ENCODE measurements around the gene ERCC6L.
A peak's percentile ranks its signal among the peaks of the same experiment; 100 is the strongest.

Gene ERCC6L, protein sequence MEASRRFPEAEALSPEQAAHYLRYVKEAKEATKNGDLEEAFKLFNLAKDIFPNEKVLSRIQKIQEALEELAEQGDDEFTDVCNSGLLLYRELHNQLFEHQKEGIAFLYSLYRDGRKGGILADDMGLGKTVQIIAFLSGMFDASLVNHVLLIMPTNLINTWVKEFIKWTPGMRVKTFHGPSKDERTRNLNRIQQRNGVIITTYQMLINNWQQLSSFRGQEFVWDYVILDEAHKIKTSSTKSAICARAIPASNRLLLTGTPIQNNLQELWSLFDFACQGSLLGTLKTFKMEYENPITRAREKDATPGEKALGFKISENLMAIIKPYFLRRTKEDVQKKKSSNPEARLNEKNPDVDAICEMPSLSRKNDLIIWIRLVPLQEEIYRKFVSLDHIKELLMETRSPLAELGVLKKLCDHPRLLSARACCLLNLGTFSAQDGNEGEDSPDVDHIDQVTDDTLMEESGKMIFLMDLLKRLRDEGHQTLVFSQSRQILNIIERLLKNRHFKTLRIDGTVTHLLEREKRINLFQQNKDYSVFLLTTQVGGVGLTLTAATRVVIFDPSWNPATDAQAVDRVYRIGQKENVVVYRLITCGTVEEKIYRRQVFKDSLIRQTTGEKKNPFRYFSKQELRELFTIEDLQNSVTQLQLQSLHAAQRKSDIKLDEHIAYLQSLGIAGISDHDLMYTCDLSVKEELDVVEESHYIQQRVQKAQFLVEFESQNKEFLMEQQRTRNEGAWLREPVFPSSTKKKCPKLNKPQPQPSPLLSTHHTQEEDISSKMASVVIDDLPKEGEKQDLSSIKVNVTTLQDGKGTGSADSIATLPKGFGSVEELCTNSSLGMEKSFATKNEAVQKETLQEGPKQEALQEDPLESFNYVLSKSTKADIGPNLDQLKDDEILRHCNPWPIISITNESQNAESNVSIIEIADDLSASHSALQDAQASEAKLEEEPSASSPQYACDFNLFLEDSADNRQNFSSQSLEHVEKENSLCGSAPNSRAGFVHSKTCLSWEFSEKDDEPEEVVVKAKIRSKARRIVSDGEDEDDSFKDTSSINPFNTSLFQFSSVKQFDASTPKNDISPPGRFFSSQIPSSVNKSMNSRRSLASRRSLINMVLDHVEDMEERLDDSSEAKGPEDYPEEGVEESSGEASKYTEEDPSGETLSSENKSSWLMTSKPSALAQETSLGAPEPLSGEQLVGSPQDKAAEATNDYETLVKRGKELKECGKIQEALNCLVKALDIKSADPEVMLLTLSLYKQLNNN

DNA sequence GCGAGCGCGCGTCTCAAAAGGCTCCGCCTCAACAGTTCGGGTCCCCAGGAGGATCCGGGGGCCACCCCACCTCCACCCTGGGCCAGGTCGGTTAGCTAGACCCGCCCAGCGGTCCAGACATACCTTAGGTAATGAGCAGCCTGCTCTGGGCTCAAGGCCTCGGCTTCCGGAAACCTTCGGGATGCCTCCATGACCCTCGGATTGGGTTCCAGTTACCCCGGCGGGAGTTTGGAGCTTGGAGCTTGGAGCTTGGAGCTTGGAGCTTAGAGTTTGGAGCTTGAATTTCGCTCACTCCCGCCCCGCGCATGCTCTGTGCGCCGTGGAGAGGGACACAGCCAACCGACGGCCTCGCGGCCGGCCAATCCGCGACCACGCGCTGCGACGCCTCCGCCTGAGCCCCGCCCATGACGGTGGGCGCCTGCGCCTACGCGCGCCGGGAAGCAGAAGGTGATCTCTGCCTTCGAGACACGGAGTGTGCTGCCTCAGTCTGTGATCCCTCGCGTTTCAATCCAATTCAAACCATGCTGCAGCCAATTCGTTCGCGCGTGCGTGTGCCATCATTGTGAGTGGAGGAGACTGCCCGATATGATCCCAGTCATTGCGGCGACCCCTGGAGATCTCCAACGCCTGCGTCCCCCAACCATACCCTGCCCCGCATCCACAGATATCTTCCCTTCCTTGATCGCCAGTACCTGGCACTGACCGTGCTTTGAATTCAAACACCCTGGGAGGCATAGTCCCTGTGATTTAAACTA lies at the start of gene ERCC6L:
ERCC6L (minus strand) TSS at position 307 of the 755 bp plus-strand sequence; CDS start at position 191, 116 bp downstream.
- DNase-seq (ENCODE audit: low spot score), result peak; percentile 82

DNA sequence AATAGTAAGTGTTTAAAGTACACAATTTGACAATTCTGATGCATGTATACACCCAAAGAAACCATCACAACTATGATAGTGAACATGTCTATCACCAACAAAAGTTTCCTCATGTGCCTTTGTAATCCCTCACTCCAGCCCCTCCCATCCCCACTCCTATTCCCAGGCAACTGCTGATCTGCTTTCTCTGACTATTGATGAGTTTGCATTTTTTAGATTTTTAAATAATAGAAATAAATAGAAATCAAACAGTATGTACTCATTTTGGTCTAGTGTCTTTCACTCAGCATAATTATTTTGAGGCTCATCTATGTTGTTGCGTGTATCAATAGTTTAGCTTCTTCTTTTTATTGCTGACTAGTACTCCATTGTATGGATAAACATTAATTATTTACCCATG lies 43.5 kb upstream of the ERCC6L start:
- no peak for DNase-seq (ENCODE audit: low spot score)

DNA sequence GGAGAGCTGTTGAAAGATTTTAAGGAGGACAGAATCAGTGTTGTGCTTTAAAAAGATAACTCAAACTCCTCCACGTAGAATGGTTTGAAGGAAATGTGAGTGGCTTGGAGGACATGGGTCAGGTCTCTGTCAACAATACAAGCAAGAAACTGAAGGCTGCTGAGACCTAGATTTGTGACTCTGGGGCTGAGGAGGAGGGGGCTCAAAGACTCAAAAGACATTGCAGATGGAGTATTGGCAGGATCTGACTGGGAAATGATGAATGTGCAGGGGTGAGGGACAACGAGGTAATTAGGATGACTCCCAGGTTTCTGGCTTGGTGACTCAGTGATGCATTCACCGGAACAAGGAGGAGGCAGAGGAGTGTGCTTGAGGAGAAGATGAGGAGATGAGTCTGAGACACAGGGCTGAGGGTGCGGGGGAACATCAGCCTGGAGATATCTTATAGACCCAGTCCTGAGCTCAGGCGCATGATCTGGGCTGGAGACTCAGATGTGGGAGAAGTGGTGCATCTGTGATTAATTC lies 41.6 kb upstream of the ERCC6L start:
- no peak for DNase-seq (ENCODE audit: low spot score)

DNA sequence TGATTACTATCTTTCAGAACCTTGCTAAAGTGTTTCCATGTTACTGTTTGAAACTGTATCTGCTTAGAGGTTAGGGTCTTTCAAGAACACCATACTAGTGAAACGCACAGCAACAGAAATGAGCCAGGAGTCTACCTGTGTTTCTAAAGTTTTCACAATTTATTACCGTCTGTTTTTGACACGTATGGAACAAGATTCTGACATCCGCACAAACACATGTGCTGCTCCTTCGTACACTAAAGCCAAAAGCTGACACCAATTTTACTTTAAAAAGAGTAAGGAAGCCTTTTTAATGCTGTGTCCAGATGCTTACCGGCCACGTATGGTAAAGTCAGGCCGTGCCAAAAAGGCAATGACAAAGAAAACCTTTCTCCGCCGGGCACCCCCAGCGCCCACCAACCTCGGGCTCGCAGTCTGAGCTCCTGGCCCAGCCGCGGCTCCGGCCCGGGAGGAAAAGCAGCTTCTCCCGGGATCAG lies 37.7 kb upstream of the ERCC6L start:
- no peak for DNase-seq (ENCODE audit: low spot score)

DNA sequence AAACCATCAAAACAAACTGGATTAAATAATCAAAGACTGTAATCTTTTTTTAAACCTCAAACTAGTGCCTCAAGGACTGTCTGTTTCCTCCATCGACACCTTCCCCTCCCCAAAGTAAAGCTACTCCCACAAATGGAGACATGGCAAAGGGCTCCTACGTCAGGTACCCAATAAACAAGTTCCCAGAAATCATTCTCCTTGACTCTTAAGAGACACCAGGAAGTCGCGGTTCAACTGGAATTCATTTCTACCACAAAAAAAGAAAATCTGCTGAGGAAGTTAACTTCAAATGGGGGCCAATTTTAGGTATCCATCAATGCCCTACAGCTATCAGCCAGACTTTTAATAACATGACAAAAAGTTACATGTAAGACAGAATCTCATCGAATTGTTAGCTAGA lies 35.7 kb upstream of the ERCC6L start:
- no peak for DNase-seq (ENCODE audit: low spot score)

DNA sequence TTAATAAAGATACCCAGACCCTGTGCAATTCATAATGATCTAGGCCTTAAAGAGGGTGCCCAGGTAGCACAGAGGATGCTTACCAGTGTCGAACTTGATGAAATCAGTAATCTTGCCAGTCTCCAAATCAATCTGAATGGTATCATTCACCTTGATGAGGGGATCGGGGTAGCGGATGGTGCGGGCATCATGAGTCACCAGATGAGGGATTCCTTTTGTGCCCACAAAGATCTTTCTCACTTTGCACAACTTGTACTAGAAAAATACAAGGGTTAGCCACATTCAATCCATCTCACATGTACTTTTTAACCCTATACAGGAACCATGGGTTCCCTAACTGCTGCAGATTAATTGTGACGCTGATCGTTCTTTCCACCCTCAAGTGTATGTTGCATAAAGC lies 34.9 kb upstream of the ERCC6L start:
- no peak for DNase-seq (ENCODE audit: low spot score)

DNA sequence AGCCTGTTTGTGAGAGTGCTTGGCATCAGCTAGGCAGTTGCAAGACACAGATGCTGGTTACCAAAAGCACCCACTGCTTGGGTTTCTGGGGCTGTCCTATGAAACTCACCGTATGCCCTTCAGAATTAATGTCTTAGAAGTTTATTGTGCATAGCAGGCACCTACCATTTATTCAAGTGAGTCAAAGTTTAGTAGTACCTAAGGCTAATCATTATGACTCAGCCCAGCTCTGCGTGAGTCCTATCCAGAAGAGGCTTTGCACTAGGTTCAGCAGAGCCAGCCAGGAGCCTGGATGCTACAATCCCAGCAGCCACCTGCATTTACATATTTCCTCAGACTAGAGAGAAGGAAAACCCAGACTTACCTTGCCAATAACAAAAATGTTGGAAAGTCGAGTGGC lies 34.0 kb upstream of the ERCC6L start:
- no peak for DNase-seq (ENCODE audit: low spot score)

DNA sequence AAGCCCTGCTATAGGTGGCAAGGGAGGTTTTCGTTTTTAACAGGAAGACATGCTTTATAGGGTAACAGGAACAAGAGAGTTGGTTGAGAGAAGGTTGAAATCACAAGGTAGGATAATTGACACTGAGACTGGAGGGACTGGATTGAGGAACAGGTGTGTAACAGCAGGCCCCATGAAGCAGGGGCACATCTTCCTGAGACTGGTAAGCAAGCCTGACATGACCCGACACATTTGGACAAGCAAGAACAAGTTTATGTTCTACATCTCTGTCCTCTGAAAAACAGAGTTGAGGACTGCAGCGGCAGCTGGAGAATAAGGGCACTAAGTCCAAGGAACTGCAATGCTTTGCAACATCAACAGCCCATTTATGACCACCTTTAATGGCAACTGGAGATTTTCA lies 33.0 kb upstream of the ERCC6L start:
- no peak for DNase-seq (ENCODE audit: low spot score)

DNA sequence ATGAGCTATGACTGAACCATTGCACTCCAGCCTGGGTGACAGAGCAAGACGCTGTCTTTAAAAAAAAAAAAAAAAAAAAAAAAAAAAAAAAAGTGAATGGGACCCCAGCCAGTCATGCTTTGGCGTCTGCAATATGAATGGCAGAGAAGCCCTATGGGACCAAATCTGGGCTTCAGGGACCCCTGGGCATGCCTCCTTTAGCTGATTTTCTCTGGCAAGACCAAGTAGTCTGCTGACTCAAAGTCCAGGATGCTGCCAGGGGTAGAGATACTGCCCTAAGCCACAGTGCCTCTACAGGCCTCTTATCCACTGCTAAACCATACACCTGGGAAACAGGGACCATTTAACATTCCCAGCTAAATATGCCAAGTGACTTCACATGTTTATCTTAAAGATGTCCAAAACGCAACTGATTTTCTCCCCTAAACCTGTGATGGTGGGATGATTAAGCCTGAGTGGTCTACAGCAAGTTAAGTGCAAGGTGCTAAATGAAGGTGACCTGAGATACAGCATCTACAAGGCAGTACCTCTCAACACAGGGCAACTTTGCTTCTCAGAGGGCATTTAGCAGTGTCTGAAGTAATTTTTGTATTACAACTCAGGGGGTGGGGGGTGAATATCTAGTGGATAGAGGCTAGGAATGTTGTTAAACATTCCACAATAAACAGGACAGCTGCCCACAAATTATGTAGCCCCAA lies 32.4 kb upstream of the ERCC6L start:
- DNase-seq (ENCODE audit: low spot score), result no peak

DNA sequence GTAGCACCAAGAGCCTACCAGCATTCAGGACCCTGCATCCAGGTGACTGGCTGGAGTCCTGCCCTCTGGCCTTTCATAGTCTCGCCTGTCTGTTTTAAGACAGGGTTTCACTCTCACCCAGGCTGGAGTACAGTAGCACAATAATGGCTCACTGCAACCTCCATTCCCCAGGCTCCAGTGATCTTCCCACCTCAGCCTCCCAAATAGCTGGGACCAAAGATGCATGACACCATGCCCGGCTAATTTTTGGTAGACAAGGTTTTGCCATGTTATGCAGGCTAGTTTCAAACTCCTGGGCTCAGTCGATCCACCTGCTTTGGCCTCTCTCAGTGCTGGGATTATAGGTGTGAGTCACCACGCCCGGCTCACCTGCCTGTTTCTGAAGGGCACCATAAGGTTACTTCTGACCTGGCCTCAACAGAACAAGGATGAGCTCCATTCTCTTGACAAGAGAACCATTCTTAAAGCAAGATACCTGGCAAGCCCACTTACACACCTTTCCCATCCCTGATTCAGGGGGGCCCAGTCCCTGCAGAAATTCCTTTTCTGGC lies 31.6 kb upstream of the ERCC6L start:
- DNase-seq (ENCODE audit: low spot score), result no peak

DNA sequence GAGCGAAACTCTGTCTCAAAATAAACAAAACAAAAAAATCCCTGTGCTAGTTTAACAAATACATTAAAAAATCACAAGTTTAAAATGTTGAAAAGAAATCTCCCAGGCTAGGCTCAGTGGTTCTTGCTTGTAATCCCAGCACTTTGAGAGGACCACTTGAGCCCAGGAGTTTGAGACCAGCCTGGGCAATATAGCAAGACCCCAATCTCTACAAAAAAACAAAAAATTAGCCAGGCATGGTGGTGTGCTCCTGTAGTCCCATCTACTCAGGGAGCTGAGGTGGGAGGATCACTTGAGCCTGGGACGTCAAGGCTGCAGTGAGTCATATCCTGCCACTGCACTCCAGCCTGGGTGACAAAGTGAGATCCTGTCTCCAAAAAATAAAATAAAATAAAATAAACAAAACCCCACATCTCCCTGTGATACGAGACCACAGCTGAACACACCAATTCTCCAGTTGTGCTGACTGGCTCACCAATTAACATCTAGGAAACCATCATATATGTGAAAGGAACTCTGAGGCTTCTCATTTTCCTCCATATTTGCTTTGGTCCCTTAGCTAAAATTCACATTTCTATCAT lies 30.9 kb upstream of the ERCC6L start:
- DNase-seq (ENCODE audit: low spot score), result no peak

DNA sequence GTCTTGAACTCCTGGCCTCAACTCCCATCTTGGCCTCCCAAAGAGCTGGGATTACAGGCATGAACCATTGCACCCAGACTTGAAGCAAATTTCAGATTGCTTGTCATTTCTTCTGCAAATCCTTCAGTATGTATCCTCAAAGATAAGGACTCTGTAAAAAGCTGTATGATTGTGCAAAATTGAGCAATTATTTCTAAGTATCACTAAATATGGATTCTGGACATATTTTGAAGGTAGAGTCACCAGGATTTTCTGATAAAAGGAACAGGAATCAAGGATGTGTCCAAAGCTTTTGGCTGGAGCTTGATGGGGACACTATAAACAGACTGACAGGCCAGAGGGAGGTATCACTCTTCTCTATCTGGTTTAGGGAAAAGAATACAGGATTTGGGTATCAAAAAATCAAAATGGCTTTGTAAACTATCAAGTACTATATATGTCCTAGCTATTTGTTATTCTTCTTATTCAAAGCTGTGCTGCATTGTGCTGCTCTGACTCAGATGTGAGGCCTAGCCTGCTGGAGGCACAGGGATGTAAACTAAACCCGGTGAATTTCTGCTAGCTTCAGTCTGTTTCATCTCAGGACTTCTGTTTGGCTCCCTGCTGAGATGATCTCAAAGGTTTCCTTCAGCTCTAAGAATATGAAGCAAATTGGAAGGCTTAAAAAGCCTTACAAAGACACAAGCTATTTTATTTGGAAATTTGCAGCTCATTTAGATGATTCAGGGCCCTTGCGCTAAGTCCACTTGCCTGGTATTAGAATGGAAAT lies 30.0 kb upstream of the ERCC6L start:
- no peak for DNase-seq (ENCODE audit: low spot score)

DNA sequence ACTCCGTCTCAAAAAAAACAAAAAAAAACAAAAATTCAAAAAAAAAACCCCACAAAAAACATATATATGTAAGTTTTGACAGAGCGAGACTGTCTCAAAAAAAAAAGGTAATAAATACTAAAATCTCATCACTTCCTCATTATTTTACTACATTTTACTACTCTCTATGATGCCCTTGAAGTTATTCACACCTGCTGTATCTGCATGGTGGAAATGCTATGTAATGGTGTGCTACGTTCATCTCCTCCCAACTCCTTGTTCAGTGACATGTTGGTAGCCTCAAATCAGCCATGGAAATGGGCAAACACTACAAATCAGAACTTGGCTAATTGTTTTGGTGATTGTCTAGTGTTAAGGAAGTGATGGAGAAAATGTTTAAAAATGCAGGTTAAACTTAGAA lies 26.4 kb upstream of the ERCC6L start:
- no peak for DNase-seq (ENCODE audit: low spot score)

DNA sequence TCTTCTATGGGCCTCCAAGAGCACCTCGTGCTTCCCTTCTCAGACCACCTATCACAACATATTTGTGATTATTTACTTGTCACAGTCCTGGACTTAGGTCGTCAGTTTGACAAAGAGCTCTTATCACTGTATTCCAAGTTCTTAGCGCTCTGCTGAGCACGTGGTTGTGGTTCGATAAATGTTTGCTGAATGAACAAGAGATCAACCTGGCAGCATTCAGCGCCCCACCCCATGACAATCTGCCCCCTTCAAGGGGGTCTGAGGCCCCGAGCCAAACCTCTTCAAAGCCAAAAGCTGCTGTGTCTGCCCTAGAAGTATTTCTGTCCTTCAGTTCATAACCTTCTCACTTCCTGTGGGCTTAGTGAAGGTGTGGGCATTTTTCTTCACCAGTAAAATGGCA lies 23.2 kb upstream of the ERCC6L start:
- DNase-seq (ENCODE audit: low spot score), result no peak

DNA sequence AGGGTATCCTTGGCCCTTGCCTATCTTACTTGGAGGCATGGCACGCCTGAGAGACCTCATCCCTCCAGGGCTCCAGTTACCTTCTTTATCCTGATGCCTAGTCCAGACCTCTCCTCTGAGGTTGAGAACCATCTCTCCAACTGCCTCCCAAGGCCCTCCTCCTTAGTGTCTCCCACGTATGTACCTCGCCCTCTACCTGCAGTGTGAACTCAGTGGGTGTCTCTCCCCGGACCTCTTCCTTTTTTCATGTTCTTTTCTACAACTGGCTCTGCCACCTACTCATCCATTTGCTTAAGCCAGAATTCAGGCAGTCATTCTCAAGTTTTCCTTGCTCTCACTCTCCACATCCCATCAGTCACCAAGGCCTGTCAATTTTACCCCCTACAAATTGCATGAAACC lies 21.6 kb upstream of the ERCC6L start:
- no peak for DNase-seq (ENCODE audit: low spot score)

DNA sequence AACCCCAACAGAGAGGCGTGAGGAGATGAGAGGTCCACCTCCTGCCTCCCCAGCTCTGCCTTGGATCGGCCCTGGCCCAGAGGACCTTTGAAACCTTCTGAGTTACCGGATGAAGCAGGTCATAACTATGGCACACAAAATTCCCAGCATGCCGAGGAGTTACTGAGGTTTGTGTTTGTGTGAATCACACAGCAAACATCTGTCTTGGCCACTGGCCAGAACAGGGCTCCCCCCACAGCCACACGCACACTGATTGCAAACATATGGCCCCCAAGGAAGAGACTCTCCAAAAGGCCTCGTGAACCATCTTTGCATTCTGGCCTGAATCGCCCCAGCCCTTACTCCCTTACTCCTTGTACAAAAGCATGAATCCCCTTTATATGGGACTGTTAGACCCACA lies 19.3 kb upstream of the ERCC6L start:
- no peak for DNase-seq (ENCODE audit: low spot score)

DNA sequence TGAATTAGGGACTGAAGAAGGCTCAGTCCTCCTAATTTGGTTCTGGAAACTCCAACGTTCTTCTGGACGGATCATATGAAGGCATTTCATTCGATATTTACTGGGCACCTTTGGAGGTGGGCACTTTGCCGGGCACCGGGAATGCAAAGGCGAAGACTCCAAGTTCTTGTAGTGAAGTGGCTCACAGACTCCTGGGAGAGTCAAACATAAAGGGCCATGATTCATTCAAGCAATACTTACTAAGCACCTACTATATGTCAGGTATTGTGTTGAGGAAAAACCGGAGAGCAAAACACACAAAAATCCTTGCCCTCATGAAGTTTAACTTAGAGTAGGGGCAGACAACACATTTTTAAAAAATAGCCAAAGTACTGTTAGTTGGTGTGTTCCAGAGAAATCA lies 17.0 kb upstream of the ERCC6L start:
- no peak for DNase-seq (ENCODE audit: low spot score)

DNA sequence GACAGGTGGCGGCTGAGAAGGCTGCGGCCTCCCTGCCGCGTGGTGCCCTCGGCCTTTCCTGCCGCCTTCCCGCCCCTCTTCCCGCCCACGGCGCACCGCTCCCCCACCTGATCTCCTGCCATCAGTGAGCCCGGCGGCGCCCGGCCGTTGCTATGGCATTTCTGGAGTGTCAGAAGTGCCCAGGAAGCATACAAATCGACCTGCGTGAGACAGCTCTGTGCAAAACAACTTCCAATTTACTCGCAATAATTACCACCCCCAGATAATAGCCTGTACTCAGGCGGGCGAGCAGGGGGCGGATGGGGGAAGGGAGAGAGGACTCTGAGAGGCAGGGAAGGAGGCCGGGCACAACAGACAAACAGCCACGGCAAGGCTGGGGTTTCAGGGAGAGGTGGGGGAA lies 16.6 kb upstream of the ERCC6L start:
- no peak for DNase-seq (ENCODE audit: low spot score)

DNA sequence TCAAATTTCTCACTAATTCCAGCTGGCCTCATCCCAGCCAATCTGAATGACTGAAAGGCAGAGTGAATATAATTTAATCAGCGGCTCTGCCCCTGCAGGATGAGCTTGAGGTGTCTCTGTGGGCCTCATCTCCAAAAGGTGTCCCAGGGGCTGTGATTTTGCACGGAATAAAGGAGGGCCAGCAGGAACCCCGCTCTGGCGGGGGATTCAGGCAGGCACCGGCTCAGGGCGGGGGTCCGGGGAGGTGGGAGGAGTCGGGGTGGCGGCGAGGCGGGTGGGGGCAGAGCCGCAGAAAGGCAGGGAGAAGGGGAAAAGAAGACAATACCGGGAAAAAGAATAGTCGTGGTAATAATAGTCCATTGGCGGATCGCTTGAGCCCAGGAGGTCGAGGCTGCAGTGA lies 16.0 kb upstream of the ERCC6L start:
- no peak for DNase-seq (ENCODE audit: low spot score)

All from CD4-positive, alpha-beta T cell treated with Interleukin-6 at 100 ng/mL for 8 hours (primary cell).